Testis (tissue), 3 donors: ENCODE measurements around the gene TNFRSF13B. TPM values are rescaled to one million over a fixed set of nuclear protein-coding genes. Genes with fewer than 3 reads are reported as not detected.
"Not testable (repeated sequence)": the region's sequence is repeated elsewhere in the genome, so short reads cannot be mapped to it uniquely, and the experiment has no call there.

Source experiments
- DNase-seq: peaks from one replicate; pipeline ENCODE4 v3.0.0-alpha.2; 2019
- H3K27ac ChIP-seq, 2 donors: fragments of 200-600 bp; sonication (generic); one replicate each; pipeline ENCODE4 v1.5.1; 2019
- H3K27me3 ChIP-seq: fragments of 200-600 bp; sonication (generic); one replicate; pipeline ENCODE4 v1.5.1; 2019
- H3K36me3 ChIP-seq: fragments of 200-600 bp; sonication (generic); one replicate; pipeline ENCODE4 v1.5.1; 2017; ENCODE audit warnings: low read depth; ENCODE audit errors: missing control alignments
- H3K4me1 ChIP-seq: fragments of 200-600 bp; sonication (generic); one replicate; pipeline ENCODE4 v1.5.1; 2019
- H3K4me3 ChIP-seq, 2 donors: fragments of 200-600 bp; sonication (generic); one replicate each; pipeline ENCODE4 v1.5.1; 2017 to 2019
- H3K9me3 ChIP-seq: fragments of 200-600 bp; sonication (generic); one replicate; pipeline ENCODE4 v1.5.1; 2017
- POLR2A ChIP-seq: fragments of 450-650 bp; IDR thresholded peaks from one replicate; pipeline ENCODE4 v1.6.1; 2017; ENCODE audit warnings: antibody characterized with exemption, mild to moderate bottlenecking, moderate library complexity
- WGBS, 2 donors: methylation state at CpG; one replicate each; pipeline ENCODE4 v1.1.5; 2018; 5-methylcytosine and 5-hydroxymethylcytosine counted together
- intact Hi-C: fragments of 100-400 bp; cut with DNase I; formaldehyde crosslinking; loops from one replicate; pipeline ENCODE4 v1.15.1; 2023; ENCODE audit warnings: low total_unique reads
- polyA plus RNA-seq: library from polyadenylated mRNA; stranded (reverse); fragments of 350-450 nt; fragmentation: Illumina TruSeq; extraction: RNeasy Lipid Tissue Mini Kit (QIAGEN cat#74804); gene quantifications from one replicate; pipeline ENCODE4 v1.2.3, GENCODE V29; 2014; ENCODE audit warnings: low read depth, low replicate concordance; ENCODE audit not compliant: insufficient read depth
- total RNA-seq, 2 donors: library from RNA; depleted of rRNA; stranded (reverse); fragments of >200 nt; gene quantifications; one replicate each; pipeline ENCODE4 v1.2.3, GENCODE V29; 2016
- TF ChIP-seq, protein P1 (sequence below), 3 experiments: fragments of 450-650 bp in 2 of 3; fragments of 200-600 bp in 1 of 3; sonication (generic) in 1 of 3; IDR thresholded peaks; one replicate each; pipeline ENCODE4 v1.5.1; 2016 to 2019; ENCODE audit warnings: antibody characterized with exemption in 3 of 3, mild to moderate bottlenecking in 2 of 3, moderate library complexity in 1 of 3

Gene TNFRSF13B
- total and polyA plus RNA-seq, 3 donors from 2014 or later, result 0.59 TPM; not detected in 2

GRCh38 chr17:16922386-16923096 is 49.4 kb downstream of the TNFRSF13B start:
- Histone ChIP-seq H3K36me3 (no peaks in the 10 kb centered on the region), H3K4me1 (no peaks in the 10 kb centered on the region), H3K27me3 (no peaks in the 10 kb centered on the region), H3K4me3 (no peak overlapping the region), H3K9me3 (no peaks in the 10 kb centered on the region), H3K27ac (no peak overlapping the region)
- 84 to 90% methylated on average over 4 of the region's 4 CpGs for WGBS, 2 donors
- no peak for TF ChIP-seq POLR2A
- TF ChIP-seq, protein P1, sequence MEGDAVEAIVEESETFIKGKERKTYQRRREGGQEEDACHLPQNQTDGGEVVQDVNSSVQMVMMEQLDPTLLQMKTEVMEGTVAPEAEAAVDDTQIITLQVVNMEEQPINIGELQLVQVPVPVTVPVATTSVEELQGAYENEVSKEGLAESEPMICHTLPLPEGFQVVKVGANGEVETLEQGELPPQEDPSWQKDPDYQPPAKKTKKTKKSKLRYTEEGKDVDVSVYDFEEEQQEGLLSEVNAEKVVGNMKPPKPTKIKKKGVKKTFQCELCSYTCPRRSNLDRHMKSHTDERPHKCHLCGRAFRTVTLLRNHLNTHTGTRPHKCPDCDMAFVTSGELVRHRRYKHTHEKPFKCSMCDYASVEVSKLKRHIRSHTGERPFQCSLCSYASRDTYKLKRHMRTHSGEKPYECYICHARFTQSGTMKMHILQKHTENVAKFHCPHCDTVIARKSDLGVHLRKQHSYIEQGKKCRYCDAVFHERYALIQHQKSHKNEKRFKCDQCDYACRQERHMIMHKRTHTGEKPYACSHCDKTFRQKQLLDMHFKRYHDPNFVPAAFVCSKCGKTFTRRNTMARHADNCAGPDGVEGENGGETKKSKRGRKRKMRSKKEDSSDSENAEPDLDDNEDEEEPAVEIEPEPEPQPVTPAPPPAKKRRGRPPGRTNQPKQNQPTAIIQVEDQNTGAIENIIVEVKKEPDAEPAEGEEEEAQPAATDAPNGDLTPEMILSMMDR (IDR thresholded peaks at IDR 0.05), result no peak
- intact Hi-C loops, result no loop called here
- DNase-seq, result no peak

GRCh38 chr17:16921451-16921850 is 50.5 kb downstream of the TNFRSF13B start:
- H3K36me3 ChIP-seq, H3K27ac ChIP-seq, H3K27me3 ChIP-seq, DNase-seq, H3K4me1 ChIP-seq, H3K4me3 ChIP-seq, H3K9me3 ChIP-seq, intact Hi-C loops: not testable (repeated sequence)
- WGBS, 2 donors, result 74 to 77% methylated on average over 6 of the region's 6 CpGs

DNA sequence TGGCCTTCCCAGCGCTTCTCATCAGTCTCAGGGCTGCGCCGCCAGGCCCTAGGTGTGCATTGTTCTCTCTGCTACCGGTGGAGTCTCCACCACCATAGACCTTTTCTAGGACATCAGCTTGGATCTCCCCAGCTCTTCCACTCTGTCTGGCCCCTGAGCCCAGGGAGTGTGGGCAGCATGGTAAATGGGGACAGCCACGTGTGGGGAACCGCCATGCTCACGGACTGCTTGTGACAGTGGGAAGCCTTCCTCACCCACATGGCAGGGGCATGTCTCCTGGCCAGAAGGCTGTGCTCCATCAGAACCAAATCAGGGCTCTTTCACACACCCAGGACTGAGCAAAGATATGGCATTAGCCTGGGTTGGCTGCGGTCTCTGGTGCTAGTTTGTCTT is 51.3 kb downstream of the TNFRSF13B start:
- Histone ChIP-seq H3K9me3 (no peaks in the 10 kb centered on the region), H3K36me3 (no peaks in the 10 kb centered on the region), H3K27ac (no peak overlapping the region), H3K4me1 (no peaks in the 10 kb centered on the region), H3K4me3 (no peak overlapping the region), H3K27me3 (no peaks in the 10 kb centered on the region)
- intact Hi-C loops, result no loop called here
- no peak for DNase-seq
- 93 to 95% methylated on average over 7 to 8 of the region's 8 CpGs for WGBS, 2 donors
- TF ChIP-seq, protein P1 (IDR thresholded peaks at IDR 0.05), result no peak
- TF ChIP-seq POLR2A, result no peak

- Histone ChIP-seq H3K36me3 (no peaks in the 10 kb centered on the region), H3K27ac (no peak overlapping the region), H3K9me3 (no peaks in the 10 kb centered on the region), H3K4me3 (no peak overlapping the region), H3K4me1 (no peaks in the 10 kb centered on the region), H3K27me3 (no peaks in the 10 kb centered on the region)
- DNase-seq, result no peak
- intact Hi-C loops, result no loop called here
- WGBS, 2 donors, result 88% methylated on average over 13 to 15 of the region's 15 CpGs
- no peak for TF ChIP-seq POLR2A
- TF ChIP-seq, protein P1 (IDR thresholded peaks at IDR 0.05), result no peak
These were observed 52.0 kb downstream of the TNFRSF13B start for GRCh38 chr17:16919663-16920627.

GRCh38 chr17:16918443-16918842 is 53.5 kb downstream of the TNFRSF13B start:
- H3K4me3 ChIP-seq, result no peak overlapping the region
- no peaks in the 10 kb centered on the region for H3K36me3 ChIP-seq
- H3K27me3 ChIP-seq, result no peaks in the 10 kb centered on the region
- no peaks in the 10 kb centered on the region for H3K4me1 ChIP-seq
- no peak for DNase-seq
- no peaks in the 10 kb centered on the region for H3K9me3 ChIP-seq
- H3K27ac ChIP-seq, result no peak overlapping the region
- intact Hi-C loops, result no loop called here
- TF ChIP-seq POLR2A, result no peak
- TF ChIP-seq, protein P1 (IDR thresholded peaks at IDR 0.05), result no peak
- 77 to 83% methylated on average over 6 of the region's 6 CpGs for WGBS, 2 donors
